GM13976 (cell line): ENCODE measurements around the gene GOSR2.
A peak's percentile ranks its signal among the peaks of the same experiment; 100 is the strongest.

Experiments used
- DNase-seq: peaks from one replicate; pipeline ENCODE4 v3.0.0; 2012; ENCODE audit warnings: low spot score
- CTCF ChIP-seq: IDR thresholded peaks from 2 replicates; pipeline ENCODE4 v1.5.1; 2012; ENCODE audit warnings: borderline replicate concordance, mild to moderate bottlenecking; ENCODE audit not compliant: insufficient read depth; ENCODE audit errors: extremely low read depth, missing control alignments, control extremely low read depth
- in situ Hi-C: fragments of 300-500 bp; cut with MboI; formaldehyde crosslinking; loops from one replicate; pipeline ENCODE4 v1.12.0; 2022; ENCODE audit warnings: low sequenced_read_pairs, mixed read lengths, inconsistent platforms; ENCODE audit not compliant: unreplicated experiment

The GOSR2 gene

GRCh38 chr17:46931596-46931995 lies 8.6 kb downstream of the GOSR2 start:
- no peak for DNase-seq
- no peak for TF ChIP-seq CTCF
- in situ Hi-C loops: no loop called here

- no peak for TF ChIP-seq CTCF
- no peak for DNase-seq
- in situ Hi-C loops: no loop called here
Observed at GRCh38 chr17:46935658-46936266, 12.8 kb downstream of the GOSR2 start.

GRCh38 chr17:46940692-46941404 lies 17.9 kb downstream of the GOSR2 start:
- peak; percentile 81 for DNase-seq
- TF ChIP-seq CTCF: peak; percentile 77
- in situ Hi-C loops: no loop called here

- peak; percentile 72 for TF ChIP-seq CTCF
- peak; percentile 79 for DNase-seq
- in situ Hi-C loops: no loop called here
Observed at GRCh38 chr17:46942441-46943217, 19.7 kb downstream of the GOSR2 start.

GRCh38 chr17:46943218-46943500 lies 20.2 kb downstream of the GOSR2 start:
- no peak for DNase-seq
- TF ChIP-seq CTCF: no peak
- in situ Hi-C loops: no loop called here

GRCh38 chr17:46943501-46944393 lies 20.8 kb downstream of the GOSR2 start:
- in situ Hi-C loops: no loop called here
- no peak for DNase-seq
- TF ChIP-seq CTCF: no peak
